NCI-H2196 treated with DMSO at 0.1 percent for 48 hours (cell line): Measurements from ENCODE around the gene RASAL3.
"Not testable (repeated sequence)": the region's sequence is repeated elsewhere in the genome, so short reads cannot be mapped to it uniquely, and the experiment has no call there.

Experiments used
- DNase-seq: peaks from one replicate; lab custom pipeline; 2025; ENCODE audit not compliant: unreplicated experiment; lab: John Stamatoyannopoulos, UW

RASAL3 gene

DNA sequence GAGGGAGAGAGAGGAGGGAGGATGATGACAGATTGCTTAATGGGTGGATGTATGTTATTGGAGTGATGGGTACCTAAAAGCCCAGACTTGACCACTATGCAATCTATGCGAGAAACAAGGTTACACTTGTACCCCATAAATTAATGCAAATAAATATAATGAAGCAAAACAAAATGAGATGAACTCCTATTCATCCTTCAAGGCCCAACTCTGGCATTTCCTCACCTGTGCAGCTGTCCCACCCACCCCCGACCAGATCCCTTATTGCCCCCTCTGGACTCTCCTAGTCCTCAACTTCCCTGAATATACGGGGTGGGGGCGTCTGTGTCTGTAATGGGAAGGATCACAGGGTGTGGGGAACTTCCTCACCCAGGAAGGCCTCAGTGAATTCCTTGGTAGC lies 10.8 kb upstream of the RASAL3 start:
- DNase-seq = no peak

GRCh38 chr19:15473821-15474220 lies 9.5 kb upstream of the RASAL3 start:
- not testable (repeated sequence) for DNase-seq

DNA sequence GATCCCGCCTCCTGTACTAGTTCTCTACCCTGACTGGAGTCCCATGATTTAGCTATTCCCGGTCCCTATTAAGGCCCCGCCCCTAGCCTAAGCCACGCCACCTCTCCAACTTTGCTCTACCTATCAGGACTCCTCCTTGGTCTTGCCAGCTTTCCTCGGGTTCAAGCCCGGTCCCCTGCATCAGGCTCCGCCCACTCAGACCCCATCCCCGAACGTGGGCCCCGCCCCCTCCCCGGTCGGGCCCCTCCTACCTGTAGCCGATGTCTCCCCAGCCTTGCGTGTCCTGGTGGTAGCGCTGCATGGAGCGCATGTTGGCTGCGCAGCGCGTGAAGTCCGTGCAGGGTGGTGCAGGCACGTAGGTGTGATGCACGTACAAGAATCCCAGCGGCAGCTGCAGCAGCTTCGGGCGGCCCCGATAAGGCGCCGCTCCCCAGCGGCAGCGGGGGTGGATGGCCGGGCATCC lies 7.3 kb upstream of the RASAL3 start:
- no peak for DNase-seq

- no peak for DNase-seq
Observed at GRCh38 chr19:15469513-15470297, 5.4 kb upstream of the RASAL3 start.

- no peak for DNase-seq
Observed at GRCh38 chr19:15468675-15469512, 4.5 kb upstream of the RASAL3 start.

GRCh38 chr19:15467734-15468214 lies 3.4 kb upstream of the RASAL3 start:
- no peak for DNase-seq

DNA sequence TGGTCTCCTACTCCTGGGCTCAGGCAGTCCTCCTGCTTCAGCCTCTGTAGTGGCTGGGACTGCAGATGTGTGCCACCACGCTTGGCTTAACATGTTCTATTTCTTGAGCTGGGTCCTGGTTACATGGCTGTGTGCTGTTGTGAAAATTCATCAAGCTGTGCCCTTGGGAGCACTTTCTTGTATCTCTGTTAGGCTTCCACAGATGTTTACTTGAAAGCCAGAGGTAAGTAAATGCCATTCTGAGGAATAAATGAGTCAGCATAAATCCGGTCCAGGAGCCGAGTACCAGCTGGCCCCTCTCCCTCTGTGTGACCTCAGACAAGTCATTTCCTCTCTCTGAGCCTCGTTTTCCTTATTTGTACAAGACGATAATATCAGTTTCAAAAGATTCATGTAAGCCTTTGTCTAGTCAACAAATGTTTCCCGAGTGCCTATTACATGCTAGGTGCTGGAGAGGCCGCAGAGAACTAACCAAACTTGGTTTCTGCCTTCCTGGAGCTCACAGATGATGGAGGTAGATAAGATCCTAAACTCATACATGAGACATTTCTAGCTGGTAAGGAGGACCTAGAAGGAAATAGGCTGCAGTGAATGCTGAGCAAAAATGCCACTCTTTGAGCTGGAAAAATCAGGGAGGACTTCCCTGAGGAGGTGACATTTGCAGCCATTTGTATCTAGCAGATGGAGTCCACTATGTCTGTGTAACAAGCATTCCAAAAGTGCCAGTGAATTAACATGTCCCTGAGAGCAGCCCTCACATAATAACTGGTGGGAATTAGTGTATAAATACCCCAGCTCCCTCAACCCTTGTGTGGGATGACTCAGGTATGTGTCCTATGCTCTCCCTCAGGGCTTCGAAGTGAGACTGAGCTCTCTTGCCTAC lies 2.7 kb upstream of the RASAL3 start:
- no peak for DNase-seq

DNA sequence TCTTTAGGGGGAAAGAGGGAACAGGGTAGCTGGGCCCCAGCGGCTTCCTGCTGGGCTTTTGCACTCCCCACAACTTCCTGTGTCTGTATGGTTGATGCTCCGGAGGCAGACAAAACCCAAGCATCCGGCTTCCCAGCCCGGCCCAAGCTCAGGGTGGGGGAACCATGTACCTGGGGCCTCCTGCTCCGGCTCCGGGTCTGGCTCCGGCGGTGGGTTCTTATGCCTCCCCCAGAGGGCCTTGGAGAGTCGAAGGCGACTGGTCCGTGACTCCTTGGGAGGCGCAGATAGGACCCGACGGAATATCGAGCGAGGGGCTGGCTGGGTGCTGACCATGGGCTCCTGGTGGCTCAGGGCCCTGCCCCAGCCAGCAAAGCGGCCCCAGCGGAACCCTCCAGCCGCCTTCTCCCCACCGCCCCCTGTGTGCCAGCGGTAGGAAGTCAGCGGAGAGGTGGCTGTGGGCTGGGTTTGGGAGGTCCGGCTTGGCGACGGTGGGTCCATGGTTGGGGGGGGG lies 428 bp downstream of the RASAL3 start:
- DNase-seq = no peak

DNA sequence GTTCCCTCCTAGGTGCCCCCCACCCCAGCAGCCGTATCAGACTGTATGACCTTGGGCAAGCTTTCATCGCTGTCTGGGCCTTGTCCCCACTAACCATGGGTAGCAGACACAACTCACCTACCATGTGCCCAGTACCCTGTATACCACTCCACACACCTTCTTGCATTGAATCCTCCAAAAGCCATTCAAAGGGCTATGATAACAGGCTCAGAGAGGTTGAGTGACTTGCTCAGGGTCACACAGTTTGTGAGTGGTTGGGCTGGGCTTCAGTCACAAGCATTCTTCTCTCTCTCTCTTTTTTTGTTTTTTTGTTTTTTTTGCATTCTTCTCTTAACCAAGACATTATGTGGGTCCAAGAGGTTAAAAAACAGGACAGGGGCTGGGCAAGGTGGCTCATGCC lies 2.6 kb downstream of the RASAL3 start:
- DNase-seq = no peak

DNA sequence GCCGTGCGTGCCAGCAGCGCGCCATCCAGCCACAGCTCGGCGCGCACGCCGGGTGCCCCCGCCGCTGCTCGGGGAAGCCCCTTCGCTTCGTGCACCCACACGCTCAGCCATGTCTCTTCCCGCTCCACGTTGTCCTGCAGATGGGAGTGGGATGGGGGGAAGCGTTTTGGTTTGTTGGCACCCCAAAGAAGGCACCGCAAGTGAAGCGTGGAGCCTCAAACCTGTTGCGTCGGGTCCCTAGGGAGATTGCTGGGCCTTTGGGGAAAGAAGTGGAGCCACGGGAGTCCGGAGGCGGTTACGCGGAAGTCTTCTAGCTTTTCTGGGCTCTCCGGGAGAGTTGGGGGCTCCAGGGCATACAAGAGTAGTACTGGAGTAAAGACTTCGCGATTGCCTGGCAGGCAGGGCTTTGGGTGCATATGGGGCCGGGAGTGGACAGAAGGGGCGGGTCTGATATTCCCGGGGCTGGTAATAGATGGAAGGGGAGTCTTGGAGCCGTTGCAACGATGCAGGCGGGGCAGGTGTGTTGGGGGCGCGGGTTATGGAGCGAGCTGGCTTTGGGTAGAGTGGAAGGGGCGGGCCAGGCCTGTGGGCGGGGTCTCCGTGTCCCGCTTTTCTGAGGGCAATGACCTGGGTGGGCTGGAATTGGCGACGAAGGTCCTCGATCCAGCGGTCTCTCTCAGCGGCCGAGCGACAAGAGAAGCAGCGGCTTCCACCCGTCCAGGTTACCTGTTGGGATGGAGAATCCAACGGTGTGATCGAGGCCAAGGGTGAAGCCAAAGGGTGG lies 6.5 kb downstream of the RASAL3 start:
- no peak for DNase-seq

DNA sequence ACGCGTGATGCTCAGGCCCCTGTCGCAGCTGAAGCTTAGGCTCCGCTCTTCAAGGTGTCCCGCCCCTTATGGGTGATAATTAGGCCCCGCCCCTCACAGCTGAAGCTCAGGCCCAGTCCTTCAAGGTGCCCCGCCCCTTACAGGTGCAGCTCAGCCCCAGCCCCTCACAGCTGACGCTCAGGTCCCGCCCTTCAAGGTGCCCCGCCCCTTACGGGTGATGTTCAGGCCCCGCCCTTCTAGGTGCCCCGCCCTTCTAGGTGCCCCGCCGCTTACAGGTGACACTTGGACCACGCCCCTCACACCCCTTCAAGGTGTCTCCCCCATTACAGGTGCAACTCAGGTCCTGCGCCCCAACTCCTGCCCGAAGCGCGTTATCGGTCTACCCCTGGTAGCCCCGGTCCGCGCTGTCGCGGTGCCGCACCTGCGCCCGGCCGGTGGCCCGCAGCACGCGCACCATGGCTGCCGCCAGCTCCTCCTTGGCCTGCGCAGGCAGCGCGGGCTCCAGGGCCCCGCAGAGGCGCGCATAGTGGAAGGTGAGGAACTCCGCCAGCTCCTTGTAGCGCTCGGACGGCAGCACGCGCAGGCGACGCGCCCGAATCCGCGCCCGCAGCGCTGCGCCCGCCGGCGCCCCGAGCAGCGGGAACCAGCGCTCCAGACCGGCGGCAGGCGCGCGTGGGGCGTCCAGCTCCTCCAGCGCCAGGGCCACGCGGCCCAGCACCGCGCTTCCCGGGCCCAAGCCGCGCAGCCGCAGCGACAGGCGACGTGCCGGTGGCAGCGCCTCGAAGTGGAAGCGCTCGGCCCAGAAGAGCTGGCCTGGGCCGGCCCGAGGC lies 7.3 kb downstream of the RASAL3 start:
- peak; percentile 86 for DNase-seq

DNA sequence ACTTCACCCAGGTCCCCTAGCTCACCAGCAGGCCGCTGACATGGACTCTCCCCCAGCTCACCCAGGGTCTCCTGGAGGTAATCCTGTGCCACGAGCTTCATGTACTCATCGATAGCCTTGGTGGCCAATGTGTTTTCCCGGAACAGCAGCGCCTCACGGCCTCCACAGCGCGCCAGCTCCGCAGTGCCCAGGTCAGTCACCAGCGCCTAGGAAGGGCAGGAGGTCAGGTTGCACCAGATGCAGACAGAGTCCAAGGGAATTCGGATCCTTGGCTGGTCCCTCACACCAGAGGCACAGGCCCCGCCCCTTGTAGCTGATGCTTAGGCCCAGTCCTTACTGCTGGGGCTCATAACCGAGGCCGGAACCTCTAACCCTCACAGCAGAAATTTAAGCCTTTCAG lies 7.9 kb downstream of the RASAL3 start:
- DNase-seq = no peak

DNA sequence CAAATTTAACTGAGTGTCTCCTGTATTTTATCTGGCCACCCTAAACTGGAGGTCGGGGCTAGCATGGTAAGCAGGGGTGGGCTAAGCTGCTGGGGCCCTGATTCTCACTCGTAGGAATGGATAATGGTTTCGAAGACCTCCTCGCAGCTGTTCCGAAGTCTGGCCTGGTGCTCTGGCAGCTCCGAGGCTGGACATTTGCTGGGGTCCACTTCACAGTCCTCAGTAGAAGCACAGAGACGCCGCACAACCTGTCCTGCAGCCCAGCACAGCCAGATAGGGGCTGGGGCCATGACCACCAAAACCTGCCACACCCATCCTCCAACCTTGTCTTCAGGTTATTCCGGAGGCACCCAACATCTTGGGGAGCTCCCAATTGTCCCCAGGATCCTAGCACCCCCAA lies 8.3 kb downstream of the RASAL3 start:
- no peak for DNase-seq

DNA sequence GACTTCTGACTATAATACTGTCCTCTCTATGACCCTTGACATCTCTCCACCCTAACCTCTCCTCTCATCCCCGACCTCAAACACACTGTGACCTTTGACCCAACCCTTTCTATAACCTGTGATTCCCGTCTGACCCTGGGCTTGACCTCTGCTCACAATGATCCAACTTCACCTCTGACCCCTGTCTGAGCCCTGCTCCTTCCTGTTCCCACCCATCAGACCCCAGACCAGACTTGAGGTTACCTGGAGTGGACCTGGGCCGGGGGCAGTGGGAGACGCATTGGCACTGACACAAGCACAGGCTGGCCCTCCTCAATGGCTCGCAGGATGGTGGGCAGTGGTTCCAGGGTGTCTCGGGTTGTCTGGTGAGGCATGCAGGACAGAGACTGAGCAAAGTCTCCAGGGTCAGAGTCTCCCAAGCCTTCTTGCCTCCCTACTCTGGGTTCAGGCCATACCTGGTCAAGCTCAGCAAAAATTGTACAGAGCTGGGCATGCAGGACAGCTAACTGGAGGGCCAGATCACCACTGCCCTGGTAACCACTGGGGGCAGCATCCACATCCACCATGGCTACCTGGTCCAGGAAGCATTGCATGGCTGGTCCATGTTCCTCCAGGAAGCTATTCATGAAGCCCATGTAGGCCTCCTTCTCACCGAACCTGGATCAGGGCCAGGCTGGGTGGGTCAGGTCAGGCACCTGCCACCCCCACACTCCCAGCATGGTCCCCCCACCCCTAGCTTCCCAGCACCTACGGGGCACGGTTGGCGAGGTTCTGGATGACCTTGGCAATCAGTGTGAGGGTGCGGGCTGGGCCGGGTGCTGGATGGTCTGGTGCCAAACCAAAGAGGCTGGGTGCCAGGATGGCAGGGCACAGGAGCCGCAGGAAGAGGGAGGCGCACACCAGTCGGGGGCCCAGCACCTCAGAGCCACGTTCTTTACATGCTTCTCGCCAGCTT lies 10.2 kb downstream of the RASAL3 start:
- DNase-seq = no peak

GRCh38 chr19:15453091-15453578 lies 11.2 kb downstream of the RASAL3 start:
- no peak for DNase-seq

GRCh38 chr19:15452111-15453047 lies 12.0 kb downstream of the RASAL3 start:
- DNase-seq = no peak

- no peak for DNase-seq
Observed at GRCh38 chr19:15450528-15450890, 13.8 kb downstream of the RASAL3 start.
